GM12878 (cell line): ENCODE results near the gene TPMT. TPM values are rescaled to one million over a fixed set of nuclear protein-coding genes. Genes with fewer than 3 reads are reported as not detected.

ENCODE experiments used
- ATAC-seq: fragments of 200-7000 bp; cut with Tn5 transposase; 3 replicates; pipeline ENCODE4 v1.9.1; 2020; ENCODE audit warnings: mild to moderate bottlenecking, moderate library complexity
- BruUV-seq: library from RNA; stranded (reverse); fragments of 400-500 nt; replicated peaks from 2 replicates; lab custom pipeline; 2021; lab: Mats Ljungman, UMichigan
- CTCF ChIA-PET: fragments of 300-600 bp; sonication (Branson Sonifier 250); formaldehyde crosslinking; extraction: SDS; loops from one replicate; lab custom pipeline; 2021; ENCODE audit warnings: inconsistent platforms; lab: Yijun Ruan, JAX
- POLR2A ChIA-PET: fragments of 350-600 bp; formaldehyde crosslinking; extraction: SDS; loops from one replicate; lab custom pipeline; 2021; ENCODE audit warnings: inconsistent platforms; lab: Charles Lee
- RAD21 ChIA-PET: fragments of 300-600 bp; sonication (Branson Sonifier 250); formaldehyde crosslinking; loops from one replicate; lab custom pipeline; 2023; ENCODE audit warnings: antibody characterized with exemption; ENCODE audit not compliant: unreplicated experiment; lab: Charles Lee
- SMC1A ChIA-PET: fragments of 300-600 bp; sonication (Branson Sonifier 250); formaldehyde crosslinking; loops from one replicate; lab custom pipeline; 2023; ENCODE audit not compliant: unreplicated experiment, uncharacterized antibody; lab: Charles Lee
- DNase-seq: peaks from one replicate; pipeline ENCODE4 v3.0.0-alpha.2; 2011; ENCODE audit warnings: low read depth, low spot score
- FAIRE-seq: peaks from 3 replicates; lab custom pipeline; 2011; peaks lifted over from hg19 to GRCh38; lab: Jason Lieb, UNC
- H2AFZ ChIP-seq: 2 replicates; pipeline ENCODE4 v1.6.0; 2011; ENCODE audit warnings: low read depth, low read length, control low read depth; ENCODE audit not compliant: control insufficient read depth
- H3K27ac ChIP-seq: 2 replicates; pipeline ENCODE4 v1.5.1; 2011; ENCODE audit warnings: control low read depth; ENCODE audit not compliant: control insufficient read depth, insufficient read depth
- H3K27me3 ChIP-seq, 2 experiments: replicated peaks in 1 of 2; 2 replicates each; pipeline versions ENCODE4 v1.6.0 to v1.6.1; 2011; ENCODE audit warnings: low read length in 1 of 2; ENCODE audit not compliant: control insufficient read depth in 2 of 2, insufficient read depth in 2 of 2
- H3K36me3 ChIP-seq, 2 experiments: 2 replicates each; pipeline ENCODE4 v1.5.1; 2011; ENCODE audit warnings: low read length in 1 of 2; ENCODE audit not compliant: control insufficient read depth in 2 of 2, insufficient read depth in 2 of 2
- H3K4me1 ChIP-seq: 2 replicates; pipeline ENCODE4 v1.6.1; 2011; ENCODE audit warnings: mild to moderate bottlenecking, low read length, moderate library complexity, mixed read lengths; ENCODE audit not compliant: control insufficient read depth, insufficient read depth
- H3K4me2 ChIP-seq: 2 replicates; pipeline ENCODE4 v1.6.0; 2011; ENCODE audit warnings: control low read depth; ENCODE audit not compliant: control insufficient read depth, insufficient read depth
- H3K4me3 ChIP-seq: fragments of 200-600 bp; sonication (generic); 2 replicates; pipeline ENCODE4 v1.5.1; 2016
- H3K79me2 ChIP-seq: 2 replicates; pipeline ENCODE4 v1.6.0; 2011; ENCODE audit warnings: low read length; ENCODE audit not compliant: control insufficient read depth, insufficient read depth
- H3K9ac ChIP-seq: 2 replicates; pipeline ENCODE4 v1.8.0; 2011; ENCODE audit warnings: low read length, control low read depth, mixed read lengths; ENCODE audit not compliant: control insufficient read depth, insufficient read depth
- H3K9me3 ChIP-seq: replicated peaks from 3 replicates; pipeline ENCODE4 v1.5.1; 2011; ENCODE audit warnings: mild to moderate bottlenecking, low read length; ENCODE audit not compliant: control insufficient read depth, insufficient read depth
- H4K20me1 ChIP-seq: 2 replicates; pipeline ENCODE4 v1.6.0; 2011; ENCODE audit not compliant: control insufficient read depth, insufficient read depth
- BHLHE40 ChIP-seq, 2 experiments: fragments of 450-650 bp in 1 of 2; IDR thresholded peaks; 2 replicates each; pipeline ENCODE4 v1.6.1; 2011 to 2017; ENCODE audit warnings: low read depth in 2 of 2, borderline replicate concordance in 1 of 2, improper control_type of control experiment in 1 of 2, low read length in 1 of 2, mild to moderate bottlenecking in 1 of 2
- CBX3 ChIP-seq: fragments of 200-600 bp; sonication (generic); IDR thresholded peaks from 2 replicates; pipeline ENCODE4 v1.6.1; 2016; ENCODE audit warnings: low read depth, borderline replicate concordance
- CBX5 ChIP-seq: sonication (generic); IDR thresholded peaks from 2 replicates; pipeline ENCODE4 v1.6.1; 2016; ENCODE audit warnings: low read depth, moderate library complexity, mild to moderate bottlenecking, inconsistent platforms
- CHD4 ChIP-seq: fragments of 200-600 bp; sonication (generic); IDR thresholded peaks from 2 replicates; pipeline ENCODE4 v1.6.1; 2016; ENCODE audit warnings: mild to moderate bottlenecking
- CREB1 ChIP-seq: IDR thresholded peaks from 2 replicates; pipeline ENCODE4 v1.6.1; 2012; ENCODE audit warnings: low read depth, mild to moderate bottlenecking, inconsistent platforms
- CREM ChIP-seq: IDR thresholded peaks from 2 replicates; pipeline ENCODE4 v1.6.1; 2014; ENCODE audit warnings: antibody characterized with exemption, low read depth
- FOS ChIP-seq: IDR thresholded peaks from 3 replicates; pipeline ENCODE4 v1.6.1; 2011; ENCODE audit warnings: borderline replicate concordance; ENCODE audit not compliant: insufficient read length; ENCODE audit errors: extremely low read depth
- MEF2A ChIP-seq: IDR thresholded peaks from 2 replicates; pipeline ENCODE4 v1.6.1; 2011; ENCODE audit warnings: low read depth, mild to moderate bottlenecking, low read length, moderate library complexity; ENCODE audit not compliant: insufficient read depth
- NFYB ChIP-seq: IDR thresholded peaks from 2 replicates; pipeline ENCODE4 v1.6.1; 2011; ENCODE audit warnings: low read depth, mild to moderate bottlenecking, low read length, improper control_type of control experiment, moderate library complexity; ENCODE audit not compliant: insufficient read depth
- SIN3A ChIP-seq: IDR thresholded peaks from 2 replicates; pipeline ENCODE4 v1.6.1; 2012; ENCODE audit warnings: low read depth, low read length, improper control_type of control experiment
- SMAD5 ChIP-seq: IDR thresholded peaks from 2 replicates; pipeline ENCODE4 v1.6.1; 2016; ENCODE audit warnings: antibody characterized with exemption, low read depth
- TCF3 ChIP-seq: IDR thresholded peaks from 2 replicates; pipeline ENCODE4 v1.6.1; 2012; ENCODE audit warnings: low read depth, mild to moderate bottlenecking, low read length, borderline replicate concordance; ENCODE audit not compliant: insufficient read depth
- ZSCAN29 ChIP-seq: fragments of 450-650 bp; IDR thresholded peaks from 2 replicates; pipeline ENCODE4 v1.6.1; 2017; ENCODE audit warnings: mild to moderate bottlenecking, moderate library complexity
- WGBS: methylation state at CpG from one replicate; pipeline ENCODE4 v1.1.6; 2016; ENCODE audit warnings: low lambda C conversion rate; ENCODE audit not compliant: insufficient replicate concordance, insufficient coverage; ENCODE audit errors: missing lambda C conversion rate; 5-methylcytosine and 5-hydroxymethylcytosine counted together
- in situ Hi-C: fragments of 300-500 bp; cut with MboI; formaldehyde crosslinking; loops from 9 replicates; pipeline ENCODE4 v1.14.3; 2018; ENCODE audit warnings: mixed read lengths
- intact Hi-C: fragments of 100-400 bp; cut with micrococcal nuclease; formaldehyde crosslinking; loops from one replicate; pipeline ENCODE4 v1.14.2; 2022; ENCODE audit not compliant: unreplicated experiment
- polyA plus RNA-seq, 11 experiments: library from polyadenylated mRNA; depleted of rRNA in 4 of 11; unstranded in 6 of 11; stranded (reverse) in 5 of 11; fragments of >200 nt; fragmentation: Nextera tagmentation in 4 of 11; fragmentation: Illumina TruSeq in 1 of 11; extraction: Ambion mirVana in 4 of 11; extraction: Trizol in 1 of 11; gene quantifications; 1 replicate in 1 of 11; 2 replicates in 10 of 11; pipeline versions ENCODE4 v1.2.1 to v1.2.3, GENCODE V29; 2011 to 2016; ENCODE audit warnings: inconsistent platforms in 2 of 11, missing spikeins in 2 of 11, low read depth in 1 of 11
- total RNA-seq, 4 experiments: library from RNA; depleted of rRNA in 3 of 4; stranded (reverse); fragments of >200 nt in 3 of 4; fragmentation: Illumina TruSeq in 1 of 4; extraction: Trizol in 1 of 4; gene quantifications; 2 replicates each; pipeline versions ENCODE4 v1.2.1 to v1.2.3, GENCODE V29; 2013 to 2021
- TF ChIP-seq, protein P1 (sequence below): fragments of 450-650 bp; IDR thresholded peaks from 2 replicates; pipeline ENCODE4 v1.6.1; 2014; ENCODE audit warnings: mild to moderate bottlenecking

The TPMT gene
- total and polyA plus RNA-seq, 10 of the 15 experiments (the other 5 are each of a cell fraction or from before 2014, with no cell fraction given), result 7.9 to 18.2 (median 16.3) TPM

DNA sequence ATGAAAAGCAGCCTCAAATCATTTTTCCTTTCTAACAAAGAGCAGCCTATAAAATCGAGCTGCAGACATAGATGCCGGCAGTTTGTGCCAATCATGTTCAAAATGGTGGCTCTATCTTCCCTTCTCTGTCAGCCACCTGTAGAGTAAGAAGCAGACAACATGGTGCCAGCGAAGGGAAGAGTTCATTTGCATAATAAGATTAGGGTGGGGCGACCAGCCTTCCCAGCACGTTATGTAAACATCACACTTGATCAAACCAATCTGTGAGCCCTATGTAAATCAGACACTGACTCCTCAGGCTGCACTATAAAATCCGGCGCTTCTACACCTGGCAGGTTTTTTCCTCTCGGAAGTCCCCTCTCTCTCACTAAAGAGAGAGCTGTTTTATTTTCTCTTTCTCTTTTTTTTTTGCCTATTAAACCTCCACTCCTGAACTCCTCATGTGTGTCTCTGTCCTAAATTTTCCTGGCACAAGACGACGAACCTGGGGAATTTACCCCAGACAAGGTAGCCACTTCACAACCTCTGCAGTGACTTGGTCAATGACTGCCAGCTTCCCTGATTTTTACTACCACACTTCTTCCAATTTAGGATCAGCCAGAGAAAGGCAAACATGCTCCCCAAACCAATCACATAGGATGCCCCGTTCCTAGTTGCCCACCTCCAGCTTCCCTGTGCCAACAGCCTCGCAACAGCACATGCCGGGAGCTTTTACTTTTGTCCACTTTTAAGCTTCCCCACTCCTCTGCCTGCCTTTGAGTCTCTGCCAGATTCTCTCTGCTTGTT lies 12.9 kb downstream of the TPMT start (continued):
- no peak for TF ChIP-seq MEF2A

DNA sequence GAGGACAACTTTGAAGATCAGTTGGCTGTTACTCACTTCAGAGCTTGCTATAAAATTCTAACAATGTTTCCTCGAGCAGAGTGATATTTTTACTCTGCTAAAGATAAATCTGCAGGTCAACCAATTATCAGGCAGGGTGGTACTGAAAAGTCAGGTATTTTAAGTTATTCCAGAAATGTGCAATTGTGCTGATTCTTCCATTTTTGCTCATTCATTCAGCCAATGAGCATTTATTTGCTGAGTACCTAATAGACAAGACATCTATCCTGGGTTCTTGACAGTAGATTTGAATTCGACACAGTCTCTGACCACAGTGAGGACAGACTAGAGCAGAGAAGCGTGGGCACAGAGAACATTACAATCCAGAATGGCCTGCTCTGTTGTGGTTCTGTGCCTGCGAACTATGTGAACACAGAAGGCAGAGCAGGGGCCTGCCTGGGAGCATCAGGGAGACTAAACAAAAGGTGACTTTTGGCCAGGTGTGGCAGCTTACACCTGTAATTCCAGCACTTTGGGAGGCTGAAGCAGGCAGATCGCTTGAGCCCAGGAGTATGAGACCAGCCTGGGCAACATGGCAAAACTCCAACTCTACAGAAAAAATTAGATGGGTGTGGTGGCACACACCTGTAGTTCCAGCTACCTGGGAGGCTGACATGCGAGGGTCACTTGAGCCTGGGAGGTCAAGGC lies 14.8 kb downstream of the TPMT start:
- 82% methylated on average over 6 of the region's 6 CpGs for WGBS
- no peak for TF ChIP-seq BHLHE40 (IDR thresholded peaks at IDR 0.05; ENCODE audit: borderline replicate concordance in 1 of 2, low read depth in 2 of 2, low read length in 1 of 2)
- no peak for TF ChIP-seq NFYB
- TF ChIP-seq CBX3, result no peak
- TF ChIP-seq, protein P1, sequence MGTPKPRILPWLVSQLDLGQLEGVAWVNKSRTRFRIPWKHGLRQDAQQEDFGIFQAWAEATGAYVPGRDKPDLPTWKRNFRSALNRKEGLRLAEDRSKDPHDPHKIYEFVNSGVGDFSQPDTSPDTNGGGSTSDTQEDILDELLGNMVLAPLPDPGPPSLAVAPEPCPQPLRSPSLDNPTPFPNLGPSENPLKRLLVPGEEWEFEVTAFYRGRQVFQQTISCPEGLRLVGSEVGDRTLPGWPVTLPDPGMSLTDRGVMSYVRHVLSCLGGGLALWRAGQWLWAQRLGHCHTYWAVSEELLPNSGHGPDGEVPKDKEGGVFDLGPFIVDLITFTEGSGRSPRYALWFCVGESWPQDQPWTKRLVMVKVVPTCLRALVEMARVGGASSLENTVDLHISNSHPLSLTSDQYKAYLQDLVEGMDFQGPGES, result no peak
- no peak for TF ChIP-seq SMAD5
- no peak for TF ChIP-seq CBX5
- no peak for TF ChIP-seq FOS
- TF ChIP-seq TCF3, result no peak
- TF ChIP-seq CREB1, result no peak
- no peak for TF ChIP-seq CREM
- no peak for TF ChIP-seq ZSCAN29
- no peak for TF ChIP-seq CHD4
- TF ChIP-seq SIN3A, result no peak
- TF ChIP-seq, all 136 proteins: peak for 0
- no TSS peak for BruUV-seq
- FAIRE-seq (no peak), DNase-seq (no peak), ATAC-seq (no peak)
- Histone ChIP-seq H3K9me3 (no peaks in the 10 kb centered on the region), H4K20me1 (no peaks in the 10 kb centered on the region), H3K4me3 (no peak overlapping the region), H3K27ac (no peak overlapping the region), H3K4me1 (no peaks in the 10 kb centered on the region), H3K9ac (no peak overlapping the region), H3K36me3 (peaks cover 0 to 5% of the 10 kb centered on the region in 2 experiments; a peak in 2 of 4 replicates), H3K4me2 (no peak overlapping the region), H2AFZ (no peak overlapping the region), H3K27me3 (no peaks in the 10 kb centered on the region), H3K79me2 (no peaks in the 10 kb centered on the region)
- RAD21 ChIA-PET, result no interaction called here
- SMC1A ChIA-PET, result no interaction called here
- POLR2A ChIA-PET, result no interaction called here
- in situ Hi-C loops (no loop called here), intact Hi-C loops (no loop called here)
- CTCF ChIA-PET, result interaction anchor here (1.0 kb wide), 1 partner anchor 163 kb away, joined by 3 read pairs; no protein-coding TSS in a partner anchor
